ENCODE results near the gene CASP1.

DNA sequence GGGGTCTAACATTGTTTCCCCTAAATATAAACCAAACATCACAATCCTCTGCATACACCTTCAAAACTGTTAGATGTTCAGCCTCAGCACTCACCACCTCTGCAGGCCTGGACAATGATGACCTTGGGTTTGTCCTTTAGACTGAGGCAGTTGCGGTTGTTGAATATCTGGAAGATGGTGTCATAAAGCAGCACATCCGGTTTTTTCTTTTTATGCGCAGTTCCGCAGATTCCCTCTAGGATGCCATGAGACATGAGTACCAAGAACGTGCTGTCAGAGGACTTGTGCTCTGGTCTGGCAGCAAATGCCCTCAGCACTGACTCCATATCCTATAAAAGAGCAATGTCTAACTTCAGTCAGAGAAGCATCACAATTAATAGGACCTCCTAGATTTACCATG is 34.8 kb downstream of the CASP1 start:
- TF ChIP-seq, protein P1, sequence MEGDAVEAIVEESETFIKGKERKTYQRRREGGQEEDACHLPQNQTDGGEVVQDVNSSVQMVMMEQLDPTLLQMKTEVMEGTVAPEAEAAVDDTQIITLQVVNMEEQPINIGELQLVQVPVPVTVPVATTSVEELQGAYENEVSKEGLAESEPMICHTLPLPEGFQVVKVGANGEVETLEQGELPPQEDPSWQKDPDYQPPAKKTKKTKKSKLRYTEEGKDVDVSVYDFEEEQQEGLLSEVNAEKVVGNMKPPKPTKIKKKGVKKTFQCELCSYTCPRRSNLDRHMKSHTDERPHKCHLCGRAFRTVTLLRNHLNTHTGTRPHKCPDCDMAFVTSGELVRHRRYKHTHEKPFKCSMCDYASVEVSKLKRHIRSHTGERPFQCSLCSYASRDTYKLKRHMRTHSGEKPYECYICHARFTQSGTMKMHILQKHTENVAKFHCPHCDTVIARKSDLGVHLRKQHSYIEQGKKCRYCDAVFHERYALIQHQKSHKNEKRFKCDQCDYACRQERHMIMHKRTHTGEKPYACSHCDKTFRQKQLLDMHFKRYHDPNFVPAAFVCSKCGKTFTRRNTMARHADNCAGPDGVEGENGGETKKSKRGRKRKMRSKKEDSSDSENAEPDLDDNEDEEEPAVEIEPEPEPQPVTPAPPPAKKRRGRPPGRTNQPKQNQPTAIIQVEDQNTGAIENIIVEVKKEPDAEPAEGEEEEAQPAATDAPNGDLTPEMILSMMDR (IDR thresholded peaks at IDR 0.05), result no peak
- TF ChIP-seq POLR2A (IDR thresholded peaks at IDR 0.05) (no peak), POLR2AphosphoS5 (IDR thresholded peaks at IDR 0.05) (no peak)

All from prostate gland (tissue), 2 donors.